Upper lobe of left lung (tissue), 4 donors: ENCODE measurements around the gene SMC1B.

Experiments used
- POLR2A ChIP-seq, 4 donors: fragments of 450-650 bp; IDR thresholded peaks; one replicate each; pipeline ENCODE4 v1.5.1; 2016 to 2017; ENCODE audit warnings: antibody characterized with exemption in 4 of 4, mild to moderate bottlenecking in 2 of 4
- TF ChIP-seq, protein P1 (sequence below), 6 experiments: fragments of 450-650 bp in 4 of 6; fragments of 200-600 bp in 2 of 6; sonication (generic) in 2 of 6; IDR thresholded peaks; one replicate each; pipeline ENCODE4 v1.5.1; 2016 to 2019; ENCODE audit warnings: antibody characterized with exemption in 6 of 6

DNA sequence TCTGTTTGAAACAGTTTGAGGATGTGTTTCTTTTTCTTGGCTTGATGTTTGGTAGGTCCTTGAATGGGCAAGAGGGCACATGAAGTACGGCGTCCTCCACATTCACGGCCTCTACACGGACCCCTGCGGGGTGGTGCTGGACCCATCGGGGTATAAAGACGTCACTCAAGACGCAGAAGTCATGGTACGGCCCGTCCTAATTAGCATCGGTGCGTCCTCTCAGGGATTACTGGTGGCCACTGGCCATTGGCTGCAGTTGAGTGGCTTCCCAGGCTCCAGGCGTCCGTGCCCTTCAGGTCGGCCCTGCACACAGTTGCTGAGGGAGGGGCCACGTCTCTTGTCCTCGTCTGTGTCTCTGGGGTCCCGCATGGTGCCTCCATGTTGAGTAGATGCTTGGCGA, 82.9 kb downstream of the SMC1B start:
- TF ChIP-seq POLR2A (IDR thresholded peaks at IDR 0.05) = no peak
- TF ChIP-seq, protein P1, sequence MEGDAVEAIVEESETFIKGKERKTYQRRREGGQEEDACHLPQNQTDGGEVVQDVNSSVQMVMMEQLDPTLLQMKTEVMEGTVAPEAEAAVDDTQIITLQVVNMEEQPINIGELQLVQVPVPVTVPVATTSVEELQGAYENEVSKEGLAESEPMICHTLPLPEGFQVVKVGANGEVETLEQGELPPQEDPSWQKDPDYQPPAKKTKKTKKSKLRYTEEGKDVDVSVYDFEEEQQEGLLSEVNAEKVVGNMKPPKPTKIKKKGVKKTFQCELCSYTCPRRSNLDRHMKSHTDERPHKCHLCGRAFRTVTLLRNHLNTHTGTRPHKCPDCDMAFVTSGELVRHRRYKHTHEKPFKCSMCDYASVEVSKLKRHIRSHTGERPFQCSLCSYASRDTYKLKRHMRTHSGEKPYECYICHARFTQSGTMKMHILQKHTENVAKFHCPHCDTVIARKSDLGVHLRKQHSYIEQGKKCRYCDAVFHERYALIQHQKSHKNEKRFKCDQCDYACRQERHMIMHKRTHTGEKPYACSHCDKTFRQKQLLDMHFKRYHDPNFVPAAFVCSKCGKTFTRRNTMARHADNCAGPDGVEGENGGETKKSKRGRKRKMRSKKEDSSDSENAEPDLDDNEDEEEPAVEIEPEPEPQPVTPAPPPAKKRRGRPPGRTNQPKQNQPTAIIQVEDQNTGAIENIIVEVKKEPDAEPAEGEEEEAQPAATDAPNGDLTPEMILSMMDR (IDR thresholded peaks at IDR 0.05) = no peak
